ENCODE measurements around the gene PRG3. TPM values are rescaled to one million over a fixed set of nuclear protein-coding genes. Genes with fewer than 3 reads are reported as not detected.

The PRG3 gene
- total RNA-seq, 1 experiment from 2014 or later, result not detected

DNA sequence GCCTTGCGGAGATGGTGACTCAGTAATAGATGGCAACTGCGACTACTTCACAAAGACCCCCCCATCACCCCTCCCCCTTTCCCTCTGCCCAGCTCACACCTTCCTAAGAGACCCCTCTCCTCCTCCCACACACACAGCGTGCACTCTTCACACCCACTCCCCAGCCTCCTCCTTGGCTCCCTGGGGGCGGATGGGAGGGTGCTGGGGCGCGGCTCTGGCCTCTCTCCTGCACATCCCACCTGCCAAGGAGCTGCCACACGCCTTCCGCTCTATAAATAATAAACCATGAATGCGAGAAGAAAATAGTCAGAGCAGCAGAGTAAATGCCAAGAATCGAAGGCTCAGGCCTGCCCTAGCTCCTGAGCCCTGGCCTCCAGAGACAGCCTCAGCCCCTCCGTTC lies 38.2 kb downstream of the PRG3 start:
- Histone ChIP-seq H3K79me1 (ENCODE audit: insufficient read depth, low read depth, low read length, poor library complexity, severe bottlenecking) (no peaks in the 10 kb centered on the region), H2BK15ac (ENCODE audit: low read depth, low read length) (no peak overlapping the region), H3K14ac (ENCODE audit: insufficient read depth, low read length) (no peak overlapping the region), H3K4me2 (ENCODE audit: insufficient read depth, insufficient read length, low read length) (no peak overlapping the region), H2BK20ac (ENCODE audit: low read depth, low read length, poor library complexity, severe bottlenecking) (no peak overlapping the region), H4K8ac (replicated peaks; ENCODE audit: insufficient read length, low read depth, low read length) (no peak overlapping the region), H3K23me2 (ENCODE audit: insufficient read length, low read depth, low read length, poor library complexity, severe bottlenecking) (no peaks in the 10 kb centered on the region), H2BK12ac (ENCODE audit: insufficient read length, low read depth, low read length) (no peak overlapping the region), H3K79me2 (ENCODE audit: insufficient read depth, low read length) (no peaks in the 10 kb centered on the region), H3K56ac (ENCODE audit: insufficient read length, low read depth, low read length) (no peak overlapping the region), H3K27me3 (ENCODE audit: insufficient read depth, low read length) (no peaks in the 10 kb centered on the region), H2BK120ac (ENCODE audit: low read depth, low read length, poor library complexity, severe bottlenecking) (no peak overlapping the region), H4K91ac (ENCODE audit: insufficient read length, low read depth, low read length) (no peak overlapping the region), H2BK5ac (ENCODE audit: insufficient read length, low read length) (no peak overlapping the region), H3K4ac (ENCODE audit: low read depth, low read length) (no peak overlapping the region), H2AFZ (ENCODE audit: low read length) (no peak overlapping the region), H3K18ac (ENCODE audit: insufficient read length, low read depth, low read length) (no peak overlapping the region), H4K5ac (ENCODE audit: insufficient read length, low read depth, low read length) (no peak overlapping the region), H3K27ac (ENCODE audit: insufficient read length, low read depth, low read length) (no peak overlapping the region), H2AK5ac (ENCODE audit: insufficient read length, low read length) (no peak overlapping the region), H3T11ph (ENCODE audit: low read length) (no peak overlapping the region), H3K23ac (ENCODE audit: insufficient read length, low read depth, low read length) (no peak overlapping the region), H3K4me1 (ENCODE audit: insufficient read depth, low read length) (0 out of 2 replicates have a peak, but pooled peaks cover 3% of the 10 kb centered on the region), H3K9me3 (ENCODE audit: control insufficient read depth, low read depth, low read length) (no peaks in the 10 kb centered on the region), H3K9ac (ENCODE audit: extremely low read depth, insufficient read length, low read length) (no peak overlapping the region), H4K20me1 (ENCODE audit: control insufficient read depth, insufficient read depth, insufficient read length) (no peaks in the 10 kb centered on the region)
- Mint-ChIP-seq H3K36me3 (ENCODE audit: insufficient read depth in 1 of 3, low read depth in 3 of 3) (no peaks in the 10 kb centered on the region), H3K4me3 (peak overlapping the region in 1 of 2 experiments; percentile 12; a peak in 2 of 5 replicates), H3K27ac (no peak overlapping the region), H3K27me3 (ENCODE audit: low read depth) (peaks cover 33% of the 10 kb centered on the region), H3K4me1 (peaks cover 46 to 58% of the 10 kb centered on the region in 2 experiments), H3K9me3 (no peaks in the 10 kb centered on the region)
- TF ChIP-seq, protein P1, sequence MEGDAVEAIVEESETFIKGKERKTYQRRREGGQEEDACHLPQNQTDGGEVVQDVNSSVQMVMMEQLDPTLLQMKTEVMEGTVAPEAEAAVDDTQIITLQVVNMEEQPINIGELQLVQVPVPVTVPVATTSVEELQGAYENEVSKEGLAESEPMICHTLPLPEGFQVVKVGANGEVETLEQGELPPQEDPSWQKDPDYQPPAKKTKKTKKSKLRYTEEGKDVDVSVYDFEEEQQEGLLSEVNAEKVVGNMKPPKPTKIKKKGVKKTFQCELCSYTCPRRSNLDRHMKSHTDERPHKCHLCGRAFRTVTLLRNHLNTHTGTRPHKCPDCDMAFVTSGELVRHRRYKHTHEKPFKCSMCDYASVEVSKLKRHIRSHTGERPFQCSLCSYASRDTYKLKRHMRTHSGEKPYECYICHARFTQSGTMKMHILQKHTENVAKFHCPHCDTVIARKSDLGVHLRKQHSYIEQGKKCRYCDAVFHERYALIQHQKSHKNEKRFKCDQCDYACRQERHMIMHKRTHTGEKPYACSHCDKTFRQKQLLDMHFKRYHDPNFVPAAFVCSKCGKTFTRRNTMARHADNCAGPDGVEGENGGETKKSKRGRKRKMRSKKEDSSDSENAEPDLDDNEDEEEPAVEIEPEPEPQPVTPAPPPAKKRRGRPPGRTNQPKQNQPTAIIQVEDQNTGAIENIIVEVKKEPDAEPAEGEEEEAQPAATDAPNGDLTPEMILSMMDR (conservative IDR thresholded peaks at IDR 0.05), result no peak
- WGBS (ENCODE audit: extremely low coverage, insufficient read length, low lambda C conversion rate), result no CpG with 5 or more reads among the region's 11 CpGs
- DNase-seq, result no peak

Data from H9 (cell line).